ENCODE data around the gene JARID2.

The JARID2 gene

GRCh38 chr6:15501826-15502445 is 256.1 kb downstream of the JARID2 start:
- no peak overlapping the region for H3K4me2 ChIP-seq (ENCODE audit: low read length)
- H3K4me1 ChIP-seq (ENCODE audit: insufficient read depth, low read length, severe bottlenecking) = no peaks in the 10 kb centered on the region
- 0 out of 2 replicates have a peak, but pooled peaks cover 4% of the 10 kb centered on the region for H3K36me3 ChIP-seq (ENCODE audit: insufficient read depth, low read length)
- no peaks in the 10 kb centered on the region for H3K9me3 ChIP-seq (ENCODE audit: low read length)
- no peaks in the 10 kb centered on the region for H3F3A ChIP-seq (ENCODE audit: insufficient read depth, low read length)
- H4K20me1 ChIP-seq (ENCODE audit: insufficient read depth, low read length) = no peaks in the 10 kb centered on the region
- H3K27me3 ChIP-seq (ENCODE audit: insufficient read depth, low read length) = no peaks in the 10 kb centered on the region
- no peak overlapping the region for H3K4me3 ChIP-seq (ENCODE audit: low read depth, low read length, poor library complexity, severe bottlenecking)
- H3K27ac ChIP-seq (ENCODE audit: low read depth, low read length, poor library complexity, severe bottlenecking) = no peak overlapping the region
- no peak overlapping the region for H2AFZ ChIP-seq (ENCODE audit: low read length)
- TF ChIP-seq CTCF (IDR thresholded peaks at IDR 0.05; ENCODE audit: low read length) (no peak), EZH2 (IDR thresholded peaks at IDR 0.05; ENCODE audit: borderline replicate concordance, low read length) (no peak)
- H3K9ac ChIP-seq (ENCODE audit: low read length) = no peak overlapping the region
- H3K9me2 ChIP-seq (ENCODE audit: low read depth, low read length) = no peaks in the 10 kb centered on the region
- no peaks in the 10 kb centered on the region for H3K79me2 ChIP-seq (ENCODE audit: insufficient read depth, low read length)

- H3K4me3 ChIP-seq (ENCODE audit: low read depth, low read length, poor library complexity, severe bottlenecking) = no peak overlapping the region
- H4K20me1 ChIP-seq (ENCODE audit: insufficient read depth, low read length) = no peaks in the 10 kb centered on the region
- no peak for TF ChIP-seq EZH2 (IDR thresholded peaks at IDR 0.05; ENCODE audit: borderline replicate concordance, low read length)
- TF ChIP-seq CTCF (IDR thresholded peaks at IDR 0.05; ENCODE audit: low read length) = no peak
- H3K36me3 ChIP-seq (ENCODE audit: insufficient read depth, low read length) = 0 out of 2 replicates have a peak, but pooled peaks cover 4% of the 10 kb centered on the region
- no peaks in the 10 kb centered on the region for H3K79me2 ChIP-seq (ENCODE audit: insufficient read depth, low read length)
- H2AFZ ChIP-seq (ENCODE audit: low read length) = no peak overlapping the region
- no peak overlapping the region for H3K9ac ChIP-seq (ENCODE audit: low read length)
- no peak overlapping the region for H3K27ac ChIP-seq (ENCODE audit: low read depth, low read length, poor library complexity, severe bottlenecking)
- no peaks in the 10 kb centered on the region for H3K9me3 ChIP-seq (ENCODE audit: low read length)
- no peaks in the 10 kb centered on the region for H3K4me1 ChIP-seq (ENCODE audit: insufficient read depth, low read length, severe bottlenecking)
- no peak overlapping the region for H3K4me2 ChIP-seq (ENCODE audit: low read length)
- no peaks in the 10 kb centered on the region for H3F3A ChIP-seq (ENCODE audit: insufficient read depth, low read length)
- H3K27me3 ChIP-seq (ENCODE audit: insufficient read depth, low read length) = no peaks in the 10 kb centered on the region
- no peaks in the 10 kb centered on the region for H3K9me2 ChIP-seq (ENCODE audit: low read depth, low read length)
Observed at GRCh38 chr6:15502446-15503345, 256.8 kb downstream of the JARID2 start.

GRCh38 chr6:15503346-15503680 is 257.4 kb downstream of the JARID2 start:
- Histone ChIP-seq H3K27ac (ENCODE audit: low read depth, low read length, poor library complexity, severe bottlenecking) (no peak overlapping the region), H3K79me2 (ENCODE audit: insufficient read depth, low read length) (no peaks in the 10 kb centered on the region), H3K9ac (ENCODE audit: low read length) (no peak overlapping the region), H4K20me1 (ENCODE audit: insufficient read depth, low read length) (no peaks in the 10 kb centered on the region), H3K4me2 (ENCODE audit: low read length) (no peak overlapping the region), H3K27me3 (ENCODE audit: insufficient read depth, low read length) (no peaks in the 10 kb centered on the region), H3K9me2 (ENCODE audit: low read depth, low read length) (no peaks in the 10 kb centered on the region), H3K4me1 (ENCODE audit: insufficient read depth, low read length, severe bottlenecking) (no peaks in the 10 kb centered on the region), H3K36me3 (ENCODE audit: insufficient read depth, low read length) (0 out of 2 replicates have a peak, but pooled peaks cover 4% of the 10 kb centered on the region), H2AFZ (ENCODE audit: low read length) (no peak overlapping the region), H3F3A (ENCODE audit: insufficient read depth, low read length) (no peaks in the 10 kb centered on the region), H3K9me3 (ENCODE audit: low read length) (no peaks in the 10 kb centered on the region), H3K4me3 (ENCODE audit: low read depth, low read length, poor library complexity, severe bottlenecking) (no peak overlapping the region)
- TF ChIP-seq EZH2 (IDR thresholded peaks at IDR 0.05; ENCODE audit: borderline replicate concordance, low read length) = no peak
- TF ChIP-seq CTCF (IDR thresholded peaks at IDR 0.05; ENCODE audit: low read length) = no peak

All from OCI-LY1 (cell line).